H1 (cell line): ENCODE data around the gene BMX. TPM values are rescaled to one million over a fixed set of nuclear protein-coding genes. Genes with fewer than 3 reads are reported as not detected.

Source experiments
- BRCA1 ChIP-seq: IDR thresholded peaks from 2 replicates; pipeline ENCODE4 v1.6.1; 2012; ENCODE audit warnings: low read depth, low read length, improper control_type of control experiment
- CHD1 ChIP-seq: IDR thresholded peaks from 2 replicates; pipeline ENCODE4 v1.6.1; 2012; ENCODE audit warnings: low read depth, low read length, improper control_type of control experiment
- POLR2AphosphoS5 ChIP-seq: IDR thresholded peaks from 2 replicates; pipeline ENCODE4 v1.6.1; 2011; ENCODE audit warnings: low read depth, low read length
- RFX5 ChIP-seq: IDR thresholded peaks from 2 replicates; pipeline ENCODE4 v1.6.1; 2011; ENCODE audit warnings: low read depth, low read length, improper control_type of control experiment, borderline replicate concordance
- polyA plus RNA-seq, 7 experiments: library from polyadenylated mRNA; depleted of rRNA in 3 of 7; stranded (reverse) in 5 of 7; unstranded in 2 of 7; fragments of >200 nt in 5 of 7; fragments of 200-250 nt in 2 of 7; gene quantifications; 1 replicate in 5 of 7; 2 replicates in 1 of 7; 4 replicates in 1 of 7; pipeline versions ENCODE4 v1.2.1 to v1.2.3, GENCODE V29; 2011 to 2013; ENCODE audit warnings: missing spikeins in 2 of 7, mixed read lengths in 2 of 7
- total RNA-seq: library from RNA; stranded (reverse); fragmentation: NEBNext Ultra II Directional; extraction: Animal tissue kit (Norgen Biotek cat#: 25700); gene quantifications from 2 replicates; pipeline ENCODE4 v1.2.1, GENCODE V29; 2021
- TF ChIP-seq, protein P1 (sequence below): IDR thresholded peaks from 2 replicates; pipeline ENCODE4 v1.6.1; 2012; ENCODE audit warnings: low read length, inconsistent platforms

BMX gene
- total and polyA plus RNA-seq, 2 of the 8 experiments (the other 6 are each of a cell fraction or from before 2014, with no cell fraction given) = not detected

DNA sequence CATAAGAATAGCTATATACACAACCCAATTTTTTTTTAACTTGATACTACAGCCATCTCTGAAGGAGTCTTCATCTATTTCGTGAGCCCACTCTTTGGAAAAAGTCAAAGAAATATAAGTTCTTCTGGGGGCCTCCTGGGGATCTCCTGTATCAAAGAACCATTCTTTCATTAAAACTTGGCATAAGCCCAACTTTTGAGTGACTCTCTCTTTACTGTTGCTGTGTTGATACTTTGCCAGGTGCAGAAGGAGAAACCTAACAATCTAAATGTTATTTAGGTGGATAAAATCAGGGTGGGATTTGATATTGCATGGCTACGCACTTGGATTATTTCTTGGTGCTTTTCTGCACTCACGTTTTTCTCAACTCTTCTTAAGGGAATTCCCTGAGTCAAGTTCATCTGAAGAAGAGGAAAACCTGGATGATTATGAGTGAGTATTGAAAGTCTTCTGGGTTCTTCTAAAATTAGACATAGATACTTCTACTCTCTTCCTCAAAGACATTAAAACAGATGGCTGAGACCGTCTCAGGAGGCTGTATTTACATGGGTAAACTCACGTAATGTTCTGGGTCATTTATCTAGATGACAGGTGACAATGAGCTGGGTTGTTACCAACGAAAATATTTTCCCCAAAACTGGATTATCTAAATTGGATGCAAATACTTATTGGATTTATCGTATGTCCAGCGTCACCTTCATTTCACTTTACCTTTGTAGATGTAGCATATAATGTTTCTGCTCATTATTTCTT is 25.2 kb downstream of the BMX start (continued):
- TF ChIP-seq, protein P1, sequence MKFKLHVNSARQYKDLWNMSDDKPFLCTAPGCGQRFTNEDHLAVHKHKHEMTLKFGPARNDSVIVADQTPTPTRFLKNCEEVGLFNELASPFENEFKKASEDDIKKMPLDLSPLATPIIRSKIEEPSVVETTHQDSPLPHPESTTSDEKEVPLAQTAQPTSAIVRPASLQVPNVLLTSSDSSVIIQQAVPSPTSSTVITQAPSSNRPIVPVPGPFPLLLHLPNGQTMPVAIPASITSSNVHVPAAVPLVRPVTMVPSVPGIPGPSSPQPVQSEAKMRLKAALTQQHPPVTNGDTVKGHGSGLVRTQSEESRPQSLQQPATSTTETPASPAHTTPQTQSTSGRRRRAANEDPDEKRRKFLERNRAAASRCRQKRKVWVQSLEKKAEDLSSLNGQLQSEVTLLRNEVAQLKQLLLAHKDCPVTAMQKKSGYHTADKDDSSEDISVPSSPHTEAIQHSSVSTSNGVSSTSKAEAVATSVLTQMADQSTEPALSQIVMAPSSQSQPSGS = no peak
- TF ChIP-seq RFX5 (no peak), BRCA1 (no peak), CHD1 (no peak), POLR2AphosphoS5 (no peak)
- TF ChIP-seq, all 59 proteins: peak for 0
